Neural crest cell (in vitro differentiated cells): ENCODE data around the gene UBL5. TPM values are rescaled to one million over a fixed set of nuclear protein-coding genes. Genes with fewer than 3 reads are reported as not detected.
A peak's percentile ranks its signal among the peaks of the same experiment; 100 is the strongest.

Experiments
- DNase-seq: peaks from one replicate; pipeline ENCODE4 v3.0.0; 2021; ENCODE audit warnings: low read depth, mixed read lengths, low spot score
- H3K27ac Mint-ChIP-seq: one replicate; pipeline ENCODE4 v1.8.0; 2021; ENCODE audit warnings: mild to moderate bottlenecking, mixed read lengths; ENCODE audit not compliant: unreplicated experiment
- H3K27me3 Mint-ChIP-seq: 2 replicates; pipeline ENCODE4 v1.8.0; 2021; ENCODE audit warnings: low read depth, mild to moderate bottlenecking, mixed read lengths
- H3K36me3 Mint-ChIP-seq: 2 replicates; pipeline ENCODE4 v1.8.0; 2021; ENCODE audit warnings: low read depth, mild to moderate bottlenecking, mixed read lengths
- H3K4me1 Mint-ChIP-seq: 2 replicates; pipeline ENCODE4 v1.8.0; 2021; ENCODE audit warnings: mixed read lengths
- H3K4me3 Mint-ChIP-seq: one replicate; pipeline ENCODE4 v1.8.0; 2021; ENCODE audit warnings: mild to moderate bottlenecking, mixed read lengths
- H3K9me3 Mint-ChIP-seq: 2 replicates; pipeline ENCODE4 v1.8.0; 2021; ENCODE audit warnings: mixed read lengths
- total RNA-seq: library from RNA; stranded (reverse); gene quantifications from 2 replicates; pipeline ENCODE4 v1.2.1, GENCODE V29; 2021
- TF ChIP-seq, protein P1 (sequence below): fragments of 200-600 bp; sonication (generic); conservative IDR thresholded peaks from 2 replicates; pipeline ENCODE4 v1.5.0; 2021; ENCODE audit warnings: antibody characterized with exemption, mild to moderate bottlenecking

The UBL5 gene
- total RNA-seq, 1 donor from 2014 or later = 366 TPM

GRCh38 chr19:9854282-9854846 is 26.6 kb downstream of the UBL5 start:
- H3K4me3 Mint-ChIP-seq = no peak overlapping the region
- H3K27ac Mint-ChIP-seq = no peak overlapping the region
- no peak for DNase-seq
- H3K27me3 Mint-ChIP-seq = no peaks in the 10 kb centered on the region
- H3K36me3 Mint-ChIP-seq = peaks cover 19% of the 10 kb centered on the region
- TF ChIP-seq, protein P1, sequence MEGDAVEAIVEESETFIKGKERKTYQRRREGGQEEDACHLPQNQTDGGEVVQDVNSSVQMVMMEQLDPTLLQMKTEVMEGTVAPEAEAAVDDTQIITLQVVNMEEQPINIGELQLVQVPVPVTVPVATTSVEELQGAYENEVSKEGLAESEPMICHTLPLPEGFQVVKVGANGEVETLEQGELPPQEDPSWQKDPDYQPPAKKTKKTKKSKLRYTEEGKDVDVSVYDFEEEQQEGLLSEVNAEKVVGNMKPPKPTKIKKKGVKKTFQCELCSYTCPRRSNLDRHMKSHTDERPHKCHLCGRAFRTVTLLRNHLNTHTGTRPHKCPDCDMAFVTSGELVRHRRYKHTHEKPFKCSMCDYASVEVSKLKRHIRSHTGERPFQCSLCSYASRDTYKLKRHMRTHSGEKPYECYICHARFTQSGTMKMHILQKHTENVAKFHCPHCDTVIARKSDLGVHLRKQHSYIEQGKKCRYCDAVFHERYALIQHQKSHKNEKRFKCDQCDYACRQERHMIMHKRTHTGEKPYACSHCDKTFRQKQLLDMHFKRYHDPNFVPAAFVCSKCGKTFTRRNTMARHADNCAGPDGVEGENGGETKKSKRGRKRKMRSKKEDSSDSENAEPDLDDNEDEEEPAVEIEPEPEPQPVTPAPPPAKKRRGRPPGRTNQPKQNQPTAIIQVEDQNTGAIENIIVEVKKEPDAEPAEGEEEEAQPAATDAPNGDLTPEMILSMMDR = no peak
- no peaks in the 10 kb centered on the region for H3K4me1 Mint-ChIP-seq
- H3K9me3 Mint-ChIP-seq = peaks cover 3% of the 10 kb centered on the region

- peaks cover 3% of the 10 kb centered on the region for H3K9me3 Mint-ChIP-seq
- no peaks in the 10 kb centered on the region for H3K4me1 Mint-ChIP-seq
- H3K27me3 Mint-ChIP-seq = no peaks in the 10 kb centered on the region
- H3K4me3 Mint-ChIP-seq = no peak overlapping the region
- no peak for DNase-seq
- no peak overlapping the region for H3K27ac Mint-ChIP-seq
- TF ChIP-seq, protein P1 = no peak
- peaks cover 19% of the 10 kb centered on the region for H3K36me3 Mint-ChIP-seq
These were observed 28.9 kb downstream of the UBL5 start for GRCh38 chr19:9856609-9857008.

DNA sequence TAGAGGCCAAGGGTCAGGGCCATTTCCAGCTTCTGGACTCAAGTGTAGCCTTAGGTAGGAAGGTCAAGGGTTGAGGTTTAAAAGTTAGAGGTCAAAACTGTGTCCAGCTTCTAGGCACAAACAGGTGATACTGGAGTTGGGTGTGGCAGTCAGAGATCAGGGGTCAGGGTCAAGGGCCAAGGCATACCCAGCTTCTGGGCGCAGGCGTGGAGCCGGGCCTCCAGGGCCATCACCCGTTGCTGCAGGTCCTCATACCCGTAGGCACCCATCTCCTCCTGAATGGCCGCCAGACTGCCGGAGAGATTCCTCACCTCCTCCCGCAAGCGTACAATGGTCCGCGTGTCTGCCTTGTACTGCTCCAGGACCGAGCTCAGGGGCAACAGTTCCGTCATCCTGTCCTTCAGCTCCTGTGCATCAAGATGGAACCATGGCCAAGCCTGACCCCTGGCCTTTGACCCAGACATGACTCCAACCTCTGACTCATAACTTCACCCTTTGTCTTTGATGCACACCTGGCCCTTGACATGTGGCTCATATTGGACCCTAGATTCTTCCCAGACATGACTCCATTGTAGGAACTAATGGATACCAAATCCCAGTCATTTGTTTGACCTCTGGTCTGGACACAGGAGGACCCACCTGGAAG is 29.5 kb downstream of the UBL5 start:
- no peak overlapping the region for H3K4me3 Mint-ChIP-seq
- no peak overlapping the region for H3K27ac Mint-ChIP-seq
- no peaks in the 10 kb centered on the region for H3K27me3 Mint-ChIP-seq
- H3K4me1 Mint-ChIP-seq = no peaks in the 10 kb centered on the region
- TF ChIP-seq, protein P1 = no peak
- no peak for DNase-seq
- peaks cover 3% of the 10 kb centered on the region for H3K9me3 Mint-ChIP-seq
- peaks cover 19% of the 10 kb centered on the region for H3K36me3 Mint-ChIP-seq

DNA sequence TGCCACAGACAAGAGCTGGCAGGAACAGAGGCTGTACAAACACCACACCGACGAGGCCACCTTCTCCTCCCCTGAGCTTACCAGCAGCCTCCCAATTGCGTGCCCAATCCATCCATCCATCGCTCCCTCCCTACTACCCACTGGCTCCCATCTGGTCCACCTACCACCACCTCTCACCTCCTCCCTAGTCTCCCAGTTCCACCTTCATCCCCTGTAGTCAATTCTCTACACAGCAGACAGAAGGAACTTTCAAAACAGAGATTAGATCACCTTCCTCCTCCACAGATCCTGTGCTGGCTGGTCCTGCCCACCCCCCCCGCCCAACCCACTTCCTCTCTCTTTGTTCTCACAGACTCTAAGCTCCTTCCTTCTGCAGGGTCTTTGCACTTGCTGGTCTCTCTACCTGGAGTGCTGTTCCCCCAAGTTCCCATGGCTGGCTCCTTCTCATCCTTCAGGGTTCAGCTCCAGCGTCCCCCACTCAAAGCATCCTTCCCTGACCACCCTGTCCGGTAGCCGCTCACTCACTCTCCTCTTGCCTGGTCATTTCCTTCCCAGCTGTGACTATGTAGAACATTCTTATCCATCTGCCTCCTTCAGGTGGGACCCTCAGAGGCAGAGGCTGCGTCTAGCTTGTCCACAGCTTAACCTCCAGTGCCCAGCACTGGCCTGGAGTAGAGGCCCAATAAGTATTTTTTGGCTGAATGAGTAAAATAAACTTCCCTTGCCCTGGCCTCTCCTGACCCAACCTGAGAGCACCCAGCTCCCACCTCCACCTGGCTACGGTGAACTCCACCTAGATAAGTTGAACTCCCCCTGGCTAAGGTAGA is 30.4 kb downstream of the UBL5 start:
- Mint-ChIP-seq H3K27me3 (no peaks in the 10 kb centered on the region), H3K4me3 (no peak overlapping the region), H3K9me3 (peaks cover 3% of the 10 kb centered on the region), H3K36me3 (peaks cover 19% of the 10 kb centered on the region), H3K4me1 (no peaks in the 10 kb centered on the region), H3K27ac (peak overlapping the region; percentile 35)
- TF ChIP-seq, protein P1 = no peak
- DNase-seq = no peak

DNA sequence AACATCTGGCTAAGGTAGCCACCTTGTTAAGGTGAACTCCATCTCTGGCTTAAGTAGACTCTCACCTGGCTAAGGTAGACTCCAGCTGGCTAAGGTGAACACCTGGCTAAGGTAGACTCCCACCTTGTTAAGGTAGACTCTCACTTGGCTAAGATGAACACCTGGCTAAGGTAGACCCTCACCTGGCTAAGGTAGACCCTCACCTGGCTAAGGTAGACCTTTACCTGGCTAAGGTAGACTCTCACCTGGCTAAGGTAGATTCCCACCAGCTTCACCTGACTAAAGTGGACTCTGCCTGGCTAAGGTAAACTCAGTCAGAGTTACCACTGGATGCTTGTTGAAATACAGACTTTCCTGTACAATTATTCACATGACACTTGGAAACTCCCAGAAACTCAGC is 31.0 kb downstream of the UBL5 start:
- Mint-ChIP-seq H3K36me3 (peaks cover 18% of the 10 kb centered on the region), H3K4me3 (no peak overlapping the region), H3K9me3 (peaks cover 3% of the 10 kb centered on the region)

More for the DNA sequence above, 31.0 kb downstream of the UBL5 start:
- DNase-seq = no peak
- H3K27ac Mint-ChIP-seq = peak overlapping the region; percentile 35
- no peaks in the 10 kb centered on the region for H3K4me1 Mint-ChIP-seq
- TF ChIP-seq, protein P1 = no peak
- H3K27me3 Mint-ChIP-seq = no peaks in the 10 kb centered on the region
